ENCODE data around the gene KATNIP.

DNA sequence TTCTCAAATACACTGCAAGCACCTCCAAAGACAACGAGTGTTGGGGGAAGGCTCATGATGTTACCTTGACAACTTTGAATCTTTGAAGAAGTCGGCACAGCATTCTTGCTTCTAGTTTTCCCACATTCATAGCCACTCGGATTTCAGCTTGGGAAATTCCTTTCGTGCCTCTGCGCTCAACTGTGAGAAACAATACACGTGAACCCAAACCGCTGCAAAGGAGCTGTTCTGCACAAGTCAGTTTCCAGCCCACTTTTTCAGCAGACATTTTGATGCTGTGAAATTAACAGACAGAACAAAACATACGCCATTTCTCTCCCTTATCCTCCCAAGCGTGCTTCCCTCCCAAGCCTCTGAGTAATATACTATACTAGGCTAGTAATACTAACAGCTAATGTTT, 41.5 kb upstream of the KATNIP start:
- TF ChIP-seq, protein P1, sequence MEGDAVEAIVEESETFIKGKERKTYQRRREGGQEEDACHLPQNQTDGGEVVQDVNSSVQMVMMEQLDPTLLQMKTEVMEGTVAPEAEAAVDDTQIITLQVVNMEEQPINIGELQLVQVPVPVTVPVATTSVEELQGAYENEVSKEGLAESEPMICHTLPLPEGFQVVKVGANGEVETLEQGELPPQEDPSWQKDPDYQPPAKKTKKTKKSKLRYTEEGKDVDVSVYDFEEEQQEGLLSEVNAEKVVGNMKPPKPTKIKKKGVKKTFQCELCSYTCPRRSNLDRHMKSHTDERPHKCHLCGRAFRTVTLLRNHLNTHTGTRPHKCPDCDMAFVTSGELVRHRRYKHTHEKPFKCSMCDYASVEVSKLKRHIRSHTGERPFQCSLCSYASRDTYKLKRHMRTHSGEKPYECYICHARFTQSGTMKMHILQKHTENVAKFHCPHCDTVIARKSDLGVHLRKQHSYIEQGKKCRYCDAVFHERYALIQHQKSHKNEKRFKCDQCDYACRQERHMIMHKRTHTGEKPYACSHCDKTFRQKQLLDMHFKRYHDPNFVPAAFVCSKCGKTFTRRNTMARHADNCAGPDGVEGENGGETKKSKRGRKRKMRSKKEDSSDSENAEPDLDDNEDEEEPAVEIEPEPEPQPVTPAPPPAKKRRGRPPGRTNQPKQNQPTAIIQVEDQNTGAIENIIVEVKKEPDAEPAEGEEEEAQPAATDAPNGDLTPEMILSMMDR (conservative IDR thresholded peaks at IDR 0.05 in 1 of 2, IDR thresholded peaks at IDR 0.05 in 1 of 2; ENCODE audit: low read depth in 1 of 2, low read length in 2 of 2): no peak
- TF ChIP-seq EZH2 (IDR thresholded peaks at IDR 0.05; ENCODE audit: low read length, missing control alignments): no peak

Measured in fibroblast of lung (primary cell).